B cell (primary cell): ENCODE measurements around the gene DPM1. TPM values are rescaled to one million over a fixed set of nuclear protein-coding genes. Genes with fewer than 3 reads are reported as not detected.

Experiments
- ATAC-seq: fragments of 200-7000 bp; cut with Tn5 transposase; one replicate; pipeline ENCODE4 v1.10.0; 2021; ENCODE audit warnings: low read depth, mild to moderate bottlenecking, moderate number of reproducible peaks, moderate library complexity
- CTCF ChIA-PET: fragments of 350-600 bp; sonication (Branson Sonifier 250); formaldehyde crosslinking; loops from one replicate; lab custom pipeline; 2021; ENCODE audit warnings: antibody characterized with exemption, inconsistent platforms; lab: Charles Lee
- POLR2A ChIA-PET: fragments of 350-600 bp; sonication (Branson Sonifier 250); formaldehyde crosslinking; loops from one replicate; lab custom pipeline; 2021; ENCODE audit warnings: antibody characterized with exemption; lab: Charles Lee
- DNase-seq: peaks from one replicate; pipeline ENCODE4 v3.0.0; 2013
- H2AFZ ChIP-seq: 2 replicates; pipeline ENCODE4 v1.6.1; 2012; ENCODE audit warnings: mild to moderate bottlenecking, low read depth, low read length; ENCODE audit not compliant: insufficient read depth, poor library complexity, severe bottlenecking
- H3K27ac ChIP-seq, 2 donors: 1 replicate in 1 of 2; 2 replicates in 1 of 2; pipeline ENCODE4 v1.5.1; 2012 to 2013; ENCODE audit warnings: low read length in 2 of 2, mild to moderate bottlenecking in 2 of 2, moderate library complexity in 1 of 2
- H3K27me3 ChIP-seq, 4 experiments: fragments of 200-600 bp in 1 of 4; sonication (generic) in 1 of 4; replicated peaks in 1 of 4; 1 replicate in 2 of 4; 2 replicates in 2 of 4; pipeline versions ENCODE4 v1.6.1 to v1.7.0; 2013 to 2016; ENCODE audit warnings: low read length in 3 of 4, mild to moderate bottlenecking in 2 of 4, mixed read lengths in 1 of 4, moderate library complexity in 1 of 4; ENCODE audit not compliant: insufficient read depth in 4 of 4, control insufficient read depth in 3 of 4; ENCODE audit errors: control extremely low read depth in 1 of 4
- H3K36me3 ChIP-seq, 2 experiments: replicated peaks in 1 of 2; 1 replicate in 1 of 2; 2 replicates in 1 of 2; pipeline versions ENCODE4 v1.6.1 to v1.7.1; 2013; ENCODE audit warnings: low read length in 1 of 2; ENCODE audit not compliant: insufficient read depth in 2 of 2, control insufficient read depth in 1 of 2; ENCODE audit errors: control extremely low read depth in 1 of 2, extremely low read depth in 1 of 2
- H3K4me1 ChIP-seq, 2 donors: fragments of 200-600 bp in 1 of 2; sonication (generic) in 1 of 2; 1 replicate in 1 of 2; 2 replicates in 1 of 2; pipeline versions ENCODE4 v1.5.1 to v1.6.1; 2013 to 2017; ENCODE audit warnings: low read length in 2 of 2; ENCODE audit not compliant: control insufficient read depth in 2 of 2, insufficient read depth in 2 of 2
- H3K4me2 ChIP-seq: replicated peaks from 2 replicates; pipeline ENCODE3; 2012; ENCODE audit warnings: mild to moderate bottlenecking, low read depth, low read length; ENCODE audit not compliant: poor library complexity, severe bottlenecking
- H3K4me3 ChIP-seq, 5 experiments: fragments of 200-600 bp in 1 of 5; sonication (generic) in 1 of 5; 1 replicate in 3 of 5; 2 replicates in 2 of 5; pipeline versions ENCODE4 v1.5.1 to v1.7.0; 2011 to 2016; ENCODE audit warnings: low read length in 4 of 5, mild to moderate bottlenecking in 4 of 5, low read depth in 2 of 5, control low read depth in 1 of 5, moderate library complexity in 1 of 5; ENCODE audit not compliant: insufficient read depth in 1 of 5; ENCODE audit errors: control extremely low read depth in 1 of 5, extremely low read depth in 1 of 5
- H3K79me2 ChIP-seq: fragments of 200-600 bp; sonication (generic); one replicate; pipeline ENCODE4 v1.6.0; 2016; ENCODE audit warnings: low read length; ENCODE audit not compliant: control insufficient read depth, insufficient read depth
- H3K9ac ChIP-seq: fragments of 200-600 bp; sonication (generic); 2 replicates; pipeline ENCODE4 v1.6.1; 2017; ENCODE audit warnings: mild to moderate bottlenecking, low read length, moderate library complexity
- H3K9me3 ChIP-seq, 3 donors: one replicate each; pipeline versions ENCODE4 v1.6.1 to v1.7.1; 2013; ENCODE audit warnings: low read length in 2 of 3; ENCODE audit not compliant: control insufficient read depth in 2 of 3, insufficient read depth in 1 of 3; ENCODE audit errors: control extremely low read depth in 1 of 3
- H4K20me1 ChIP-seq: 2 replicates; pipeline ENCODE4 v1.6.0; 2012; ENCODE audit warnings: mild to moderate bottlenecking, low read length; ENCODE audit not compliant: insufficient read depth, control insufficient read depth, poor library complexity, severe bottlenecking
- H3K27ac Mint-ChIP-seq: one replicate; pipeline ENCODE4 v1.8.0; 2021; ENCODE audit warnings: mixed read lengths
- H3K27me3 Mint-ChIP-seq: one replicate; pipeline ENCODE4 v1.8.0; 2021; ENCODE audit warnings: mixed read lengths
- H3K4me1 Mint-ChIP-seq: one replicate; pipeline ENCODE4 v1.8.0; 2021; ENCODE audit warnings: mixed read lengths
- H3K4me3 Mint-ChIP-seq: one replicate; pipeline ENCODE4 v1.8.0; 2021; ENCODE audit warnings: mixed read lengths
- H3K9me3 Mint-ChIP-seq: one replicate; pipeline ENCODE4 v1.8.0; 2022; ENCODE audit warnings: mixed read lengths; ENCODE audit not compliant: insufficient read depth
- EZH2 ChIP-seq: IDR thresholded peaks from 2 replicates; pipeline ENCODE4 v1.6.1; 2012; ENCODE audit warnings: borderline replicate concordance, low read depth, mild to moderate bottlenecking, moderate library complexity, low read length; ENCODE audit not compliant: insufficient read depth, poor library complexity, severe bottlenecking
- WGBS: methylation state at CpG from one replicate; pipeline ENCODE4 v1.1.5; 2013; ENCODE audit warnings: missing lambda C conversion rate; ENCODE audit not compliant: insufficient coverage; 5-methylcytosine and 5-hydroxymethylcytosine counted together
- intact Hi-C: fragments of 100-400 bp; cut with micrococcal nuclease; formaldehyde crosslinking; loops from one replicate; pipeline ENCODE4 v1.10.0; 2022
- polyA plus RNA-seq: library from polyadenylated mRNA; depleted of rRNA; stranded (reverse); fragments of >200 nt; gene quantifications from 2 replicates; pipeline ENCODE4 v1.2.3, GENCODE V29; 2012
- total RNA-seq, 2 donors: library from RNA; stranded (reverse); fragments of 120-200 nt in 1 of 2; gene quantifications; 1 replicate in 1 of 2; 2 replicates in 1 of 2; pipeline versions ENCODE4 v1.2.3 to v1.2.4, GENCODE V29; 2013 to 2022
- TF ChIP-seq, protein P1 (sequence below): fragments of 200-600 bp; IDR thresholded peaks from one replicate; pipeline ENCODE4 v1.8.0; 2022; ENCODE audit warnings: antibody characterized with exemption, mild to moderate bottlenecking

The DPM1 gene
- total and polyA plus RNA-seq, 2 donors (not counting 1 experiment from before 2014, with no cell fraction given): 13.4 to 35.2 TPM

DNA sequence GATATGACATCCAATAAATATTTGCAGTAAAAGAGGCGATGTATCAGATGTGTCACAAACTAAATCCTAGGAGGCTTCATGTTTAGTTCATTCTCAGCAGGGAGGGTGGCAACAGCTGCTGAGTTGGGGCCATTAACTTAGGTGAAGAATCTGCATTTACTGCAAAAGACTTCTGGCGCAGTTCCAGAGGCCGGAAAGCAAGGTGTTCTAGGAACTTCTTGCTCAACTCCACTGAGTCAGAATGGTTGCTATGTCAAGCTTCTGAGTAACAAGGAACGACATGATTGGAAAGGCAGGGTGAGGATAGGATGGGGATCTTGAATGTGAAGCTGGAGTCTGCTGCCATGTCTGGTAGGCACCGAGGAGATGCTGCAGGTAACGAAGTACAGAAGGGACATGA lies 38.8 kb downstream of the DPM1 start:
- H3K9me3 Mint-ChIP-seq: no peaks in the 10 kb centered on the region
- intact Hi-C loops: no loop called here
- ChIA-PET CTCF (interaction anchor here (0.6 to 16.7 kb wide), 4 partner anchors 10 to 124 kb away, joined by 3 to 390 read pairs (median 10); partner anchors contain the start of gene BCAS4), POLR2A (no interaction called here)
- H3K4me3 ChIP-seq: no peak overlapping the region
- no peak overlapping the region for H3K4me2 ChIP-seq
- no peak overlapping the region for H2AFZ ChIP-seq
- TF ChIP-seq EZH2: no peak
- TF ChIP-seq, protein P1, sequence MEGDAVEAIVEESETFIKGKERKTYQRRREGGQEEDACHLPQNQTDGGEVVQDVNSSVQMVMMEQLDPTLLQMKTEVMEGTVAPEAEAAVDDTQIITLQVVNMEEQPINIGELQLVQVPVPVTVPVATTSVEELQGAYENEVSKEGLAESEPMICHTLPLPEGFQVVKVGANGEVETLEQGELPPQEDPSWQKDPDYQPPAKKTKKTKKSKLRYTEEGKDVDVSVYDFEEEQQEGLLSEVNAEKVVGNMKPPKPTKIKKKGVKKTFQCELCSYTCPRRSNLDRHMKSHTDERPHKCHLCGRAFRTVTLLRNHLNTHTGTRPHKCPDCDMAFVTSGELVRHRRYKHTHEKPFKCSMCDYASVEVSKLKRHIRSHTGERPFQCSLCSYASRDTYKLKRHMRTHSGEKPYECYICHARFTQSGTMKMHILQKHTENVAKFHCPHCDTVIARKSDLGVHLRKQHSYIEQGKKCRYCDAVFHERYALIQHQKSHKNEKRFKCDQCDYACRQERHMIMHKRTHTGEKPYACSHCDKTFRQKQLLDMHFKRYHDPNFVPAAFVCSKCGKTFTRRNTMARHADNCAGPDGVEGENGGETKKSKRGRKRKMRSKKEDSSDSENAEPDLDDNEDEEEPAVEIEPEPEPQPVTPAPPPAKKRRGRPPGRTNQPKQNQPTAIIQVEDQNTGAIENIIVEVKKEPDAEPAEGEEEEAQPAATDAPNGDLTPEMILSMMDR: no peak
- H3K36me3 ChIP-seq: peaks cover 2 to 21% of the 10 kb centered on the region in 2 experiments
- peaks cover 100% of the 10 kb centered on the region for H3K79me2 ChIP-seq
- peak overlapping the region in 1 of 2 donors; percentile 57 for H3K27ac ChIP-seq
- peaks cover 84% of the 10 kb centered on the region for H3K4me1 Mint-ChIP-seq
- H3K4me3 Mint-ChIP-seq: no peak overlapping the region
- no peaks in the 10 kb centered on the region for H3K27me3 ChIP-seq
- DNase-seq (no peak), ATAC-seq (no peak)
- WGBS: 83% methylated on average over 5 of the region's 6 CpGs
- peaks cover 51 to 58% of the 10 kb centered on the region in 2 donors for H3K4me1 ChIP-seq
- peak overlapping the region; percentile 72 for H3K27ac Mint-ChIP-seq
- H4K20me1 ChIP-seq: peaks cover 45% of the 10 kb centered on the region
- no peak overlapping the region for H3K9ac ChIP-seq
- H3K9me3 ChIP-seq: no peaks in the 10 kb centered on the region
- no peaks in the 10 kb centered on the region for H3K27me3 Mint-ChIP-seq

DNA sequence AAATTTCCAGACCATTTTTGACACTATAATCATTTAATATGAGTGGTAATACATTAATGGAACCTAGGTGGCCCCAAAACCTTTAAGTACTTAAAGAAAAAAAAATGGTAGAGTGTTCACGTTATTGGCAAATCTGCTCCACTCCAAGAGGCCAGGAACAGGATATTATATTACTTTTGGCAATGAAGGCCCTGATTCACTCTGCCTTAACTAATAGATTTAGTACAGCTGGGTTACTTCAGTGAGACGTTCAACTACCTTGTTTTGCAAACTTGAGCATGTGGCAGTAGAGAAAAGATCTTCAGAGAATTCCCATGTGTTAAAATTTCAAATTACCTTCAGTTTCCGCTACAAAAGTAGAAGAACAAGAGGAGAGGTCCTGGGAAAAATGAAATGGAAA lies 39.9 kb downstream of the DPM1 start:
- peak overlapping the region; percentile 37 for H3K27ac Mint-ChIP-seq
- H4K20me1 ChIP-seq: peaks cover 50% of the 10 kb centered on the region
- no CpG with 5 or more reads among the region's 3 CpGs for WGBS

More for the DNA sequence above, 39.9 kb downstream of the DPM1 start:
- no peak overlapping the region for H2AFZ ChIP-seq
- Mint-ChIP-seq H3K4me3 (no peak overlapping the region), H3K9me3 (no peaks in the 10 kb centered on the region), H3K27me3 (no peaks in the 10 kb centered on the region), H3K4me1 (peaks cover 86% of the 10 kb centered on the region)
- DNase-seq (no peak), ATAC-seq (no peak)
- no peak overlapping the region for H3K4me3 ChIP-seq
- H3K9ac ChIP-seq: no peak overlapping the region
- ChIA-PET CTCF (interaction anchor here (0.9 to 16.7 kb wide), 2 partner anchors 11 to 123 kb away, joined by 4 to 390 read pairs; partner anchors contain the start of gene BCAS4), POLR2A (interaction anchor here (1.0 kb wide), 1 partner anchor 13 kb away, joined by 7 read pairs; the partner anchor contains the start of gene ADNP)
- H3K4me1 ChIP-seq: peaks cover 51 to 57% of the 10 kb centered on the region in 2 donors
- H3K79me2 ChIP-seq: peaks cover 100% of the 10 kb centered on the region
- no peaks in the 10 kb centered on the region for H3K27me3 ChIP-seq
- H3K9me3 ChIP-seq: no peaks in the 10 kb centered on the region
- intact Hi-C loops: no loop called here
- no peak for TF ChIP-seq EZH2
- TF ChIP-seq, protein P1: no peak
- H3K4me2 ChIP-seq: no peak overlapping the region
- H3K27ac ChIP-seq: peak overlapping the region in 1 of 2 donors; percentile 65
- H3K36me3 ChIP-seq: peaks cover 2 to 9% of the 10 kb centered on the region in 2 experiments
